Stimulated activated CD4-positive, alpha-beta T cell treated with anti-CD3 and anti-CD28 coated beads, Interleukin-4, amount 100 ng/mL, for 24 hours (primary cell): ENCODE data around the gene LGALS7.
"Not testable (repeated sequence)": the region's sequence is repeated elsewhere in the genome, so short reads cannot be mapped to it uniquely, and the experiment has no call there.

Experiments used
- DNase-seq: peaks from one replicate; pipeline ENCODE4 v3.0.0-alpha.2; 2020

LGALS7 gene

GRCh38 chr19:38770228-38770948, 2.9 kb downstream of the LGALS7 start:
- DNase-seq: not testable (repeated sequence)

GRCh38 chr19:38769635-38770211, 3.6 kb downstream of the LGALS7 start:
- DNase-seq: peak; percentile 87

GRCh38 chr19:38766276-38767047, 6.9 kb downstream of the LGALS7 start:
- DNase-seq: no peak

- no peak for DNase-seq
Measured at GRCh38 chr19:38765214-38765613, 8.1 kb downstream of the LGALS7 start.

- DNase-seq: no peak
Measured at GRCh38 chr19:38763795-38764220, 9.5 kb downstream of the LGALS7 start.

- not testable (repeated sequence) for DNase-seq
Measured at GRCh38 chr19:38761884-38762389, 11.4 kb downstream of the LGALS7 start.

GRCh38 chr19:38760805-38761517, 12.4 kb downstream of the LGALS7 start:
- not testable (repeated sequence) for DNase-seq

- DNase-seq: no peak
Measured at GRCh38 chr19:38759590-38760003, 13.7 kb downstream of the LGALS7 start.

- not testable (repeated sequence) for DNase-seq
Measured at GRCh38 chr19:38754196-38754595, 19.1 kb downstream of the LGALS7 start.

- not testable (repeated sequence) for DNase-seq
Measured at GRCh38 chr19:38753783-38754182, 19.5 kb downstream of the LGALS7 start.

GRCh38 chr19:38745316-38745715, 28.0 kb downstream of the LGALS7 start:
- DNase-seq: no peak

- no peak for DNase-seq
Measured at GRCh38 chr19:38744874-38745273, 28.4 kb downstream of the LGALS7 start.

GRCh38 chr19:38744298-38744681, 29.0 kb downstream of the LGALS7 start, which contains the start of gene CAPN12:
TSS of gene CAPN12 (minus strand) at chr19:38744474. CDS start at chr19:38744165, 309 bp downstream.
- no peak for DNase-seq

- DNase-seq: no peak
Measured at GRCh38 chr19:38743394-38744297, 29.7 kb downstream of the LGALS7 start.

- DNase-seq: no peak
Measured at GRCh38 chr19:38742906-38743305, 30.4 kb downstream of the LGALS7 start.

- no peak for DNase-seq
Measured at GRCh38 chr19:38742296-38742695, 31.0 kb downstream of the LGALS7 start.

- DNase-seq: no peak
Measured at GRCh38 chr19:38741670-38742069, 31.6 kb downstream of the LGALS7 start.

- DNase-seq: no peak
Measured at GRCh38 chr19:38740932-38741331, 32.4 kb downstream of the LGALS7 start.

GRCh38 chr19:38740257-38740592, 33.1 kb downstream of the LGALS7 start:
- no peak for DNase-seq

- DNase-seq: no peak
Measured at GRCh38 chr19:38739440-38740256, 33.7 kb downstream of the LGALS7 start.
